ENCODE data around the gene ADAT2.

DNA sequence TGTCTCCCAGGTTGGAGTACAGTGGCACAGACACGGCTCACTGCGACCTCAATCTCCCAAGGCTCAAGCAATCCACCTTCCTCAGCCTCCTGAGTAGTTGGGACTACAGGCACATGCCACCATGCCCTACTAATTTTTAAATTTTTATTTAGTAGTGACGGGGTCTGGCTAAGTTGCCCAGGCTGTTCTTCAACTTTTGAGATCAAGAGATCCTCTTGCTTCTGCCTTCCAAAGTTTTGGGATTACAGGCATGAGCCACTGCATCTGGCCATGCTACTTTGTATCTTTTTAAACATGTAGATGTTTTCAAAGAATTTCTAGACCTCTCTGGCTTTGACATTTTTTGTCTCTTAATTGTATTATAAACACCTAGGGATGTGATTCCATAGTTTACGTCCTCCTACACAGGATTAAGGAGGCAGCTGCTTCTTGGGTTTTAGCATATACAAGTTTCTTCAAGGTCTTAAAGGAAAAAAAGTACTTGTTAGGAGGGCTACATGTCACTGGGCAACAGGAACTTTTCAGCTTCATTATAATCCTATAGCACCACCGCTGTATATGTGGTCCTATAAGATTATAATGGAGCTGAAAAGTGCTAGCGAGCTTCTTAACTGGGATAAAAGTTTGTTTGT is 1.3 kb downstream of the ADAT2 start:
- TF ChIP-seq SMC3 (conservative IDR thresholded peaks at IDR 0.05; ENCODE audit: poor library complexity), result no peak
- no peak for TF ChIP-seq EZH2 (IDR thresholded peaks at IDR 0.05; ENCODE audit: borderline replicate concordance, insufficient read depth, low read length, poor library complexity, severe bottlenecking)
- no peak for TF ChIP-seq MXI1 (conservative IDR thresholded peaks at IDR 0.05; ENCODE audit: poor library complexity, severe bottlenecking)
- TF ChIP-seq, protein P1, sequence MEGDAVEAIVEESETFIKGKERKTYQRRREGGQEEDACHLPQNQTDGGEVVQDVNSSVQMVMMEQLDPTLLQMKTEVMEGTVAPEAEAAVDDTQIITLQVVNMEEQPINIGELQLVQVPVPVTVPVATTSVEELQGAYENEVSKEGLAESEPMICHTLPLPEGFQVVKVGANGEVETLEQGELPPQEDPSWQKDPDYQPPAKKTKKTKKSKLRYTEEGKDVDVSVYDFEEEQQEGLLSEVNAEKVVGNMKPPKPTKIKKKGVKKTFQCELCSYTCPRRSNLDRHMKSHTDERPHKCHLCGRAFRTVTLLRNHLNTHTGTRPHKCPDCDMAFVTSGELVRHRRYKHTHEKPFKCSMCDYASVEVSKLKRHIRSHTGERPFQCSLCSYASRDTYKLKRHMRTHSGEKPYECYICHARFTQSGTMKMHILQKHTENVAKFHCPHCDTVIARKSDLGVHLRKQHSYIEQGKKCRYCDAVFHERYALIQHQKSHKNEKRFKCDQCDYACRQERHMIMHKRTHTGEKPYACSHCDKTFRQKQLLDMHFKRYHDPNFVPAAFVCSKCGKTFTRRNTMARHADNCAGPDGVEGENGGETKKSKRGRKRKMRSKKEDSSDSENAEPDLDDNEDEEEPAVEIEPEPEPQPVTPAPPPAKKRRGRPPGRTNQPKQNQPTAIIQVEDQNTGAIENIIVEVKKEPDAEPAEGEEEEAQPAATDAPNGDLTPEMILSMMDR (IDR thresholded peaks at IDR 0.05; ENCODE audit: poor library complexity, severe bottlenecking), result no peak

Data from neural cell (in vitro differentiated cells).